ENCODE data around the gene KDM3B.

Gene KDM3B

DNA sequence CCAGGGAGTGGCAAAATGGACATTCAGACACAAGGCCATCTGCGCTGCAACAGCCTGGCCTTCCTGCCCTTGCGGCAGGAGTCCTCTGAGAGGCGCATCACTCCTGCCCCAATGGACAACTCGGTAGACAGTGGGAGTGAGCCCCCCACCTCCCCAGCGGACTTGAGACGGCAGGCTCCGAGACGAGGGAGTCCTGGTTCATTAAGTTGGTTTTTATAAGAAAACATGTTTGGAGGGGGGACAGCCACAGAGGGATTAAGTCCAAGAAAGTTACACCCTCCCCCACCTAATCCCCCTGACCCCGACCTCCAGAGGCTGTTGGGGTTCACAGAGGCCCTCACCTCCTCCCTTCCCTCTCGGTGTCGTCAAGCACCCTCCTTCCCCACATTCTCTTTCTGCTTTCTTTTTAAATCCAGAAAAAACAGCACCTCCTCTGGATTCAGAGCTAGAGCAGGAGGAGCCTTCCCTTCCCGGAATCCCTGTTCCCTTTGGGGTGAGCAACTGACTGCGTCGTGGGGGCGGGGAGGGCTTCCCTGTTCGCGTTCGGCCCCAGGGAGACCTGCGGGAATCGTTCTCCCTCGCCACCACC lies 111.0 kb downstream of the KDM3B start:
- Histone ChIP-seq H3K9me2 (replicated peaks; ENCODE audit: control insufficient read depth, low read length) (no peaks in the 10 kb centered on the region), H3K27me3 (ENCODE audit: control insufficient read depth, low read length) (peaks cover 21% of the 10 kb centered on the region), H3K9me3 (ENCODE audit: control insufficient read depth, insufficient read depth, low read length) (no peaks in the 10 kb centered on the region), H3K27ac (ENCODE audit: low read depth, low read length) (peak overlapping the region; percentile 79), H4K20me1 (ENCODE audit: control insufficient read depth, insufficient read depth, low read depth, low read length) (no peaks in the 10 kb centered on the region), H3K4me2 (ENCODE audit: low read length) (peak overlapping the region; percentile 98), H3F3A (ENCODE audit: control insufficient read depth, insufficient read depth) (no peaks in the 10 kb centered on the region), H3K4me3 (ENCODE audit: low read length) (peak overlapping the region; percentile 96), H3K79me2 (ENCODE audit: control insufficient read depth, low read length) (no peaks in the 10 kb centered on the region), H3K4me1 (ENCODE audit: control insufficient read depth, low read length) (peaks cover 39% of the 10 kb centered on the region), H3K36me3 (ENCODE audit: control insufficient read depth, low read length) (no peaks in the 10 kb centered on the region)
- TF ChIP-seq, protein P1, sequence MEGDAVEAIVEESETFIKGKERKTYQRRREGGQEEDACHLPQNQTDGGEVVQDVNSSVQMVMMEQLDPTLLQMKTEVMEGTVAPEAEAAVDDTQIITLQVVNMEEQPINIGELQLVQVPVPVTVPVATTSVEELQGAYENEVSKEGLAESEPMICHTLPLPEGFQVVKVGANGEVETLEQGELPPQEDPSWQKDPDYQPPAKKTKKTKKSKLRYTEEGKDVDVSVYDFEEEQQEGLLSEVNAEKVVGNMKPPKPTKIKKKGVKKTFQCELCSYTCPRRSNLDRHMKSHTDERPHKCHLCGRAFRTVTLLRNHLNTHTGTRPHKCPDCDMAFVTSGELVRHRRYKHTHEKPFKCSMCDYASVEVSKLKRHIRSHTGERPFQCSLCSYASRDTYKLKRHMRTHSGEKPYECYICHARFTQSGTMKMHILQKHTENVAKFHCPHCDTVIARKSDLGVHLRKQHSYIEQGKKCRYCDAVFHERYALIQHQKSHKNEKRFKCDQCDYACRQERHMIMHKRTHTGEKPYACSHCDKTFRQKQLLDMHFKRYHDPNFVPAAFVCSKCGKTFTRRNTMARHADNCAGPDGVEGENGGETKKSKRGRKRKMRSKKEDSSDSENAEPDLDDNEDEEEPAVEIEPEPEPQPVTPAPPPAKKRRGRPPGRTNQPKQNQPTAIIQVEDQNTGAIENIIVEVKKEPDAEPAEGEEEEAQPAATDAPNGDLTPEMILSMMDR (IDR thresholded peaks at IDR 0.05; ENCODE audit: low read depth, low read length, poor library complexity, severe bottlenecking): no peak
- no peak for TF ChIP-seq EZH2phosphoT487 (IDR thresholded peaks at IDR 0.05; ENCODE audit: borderline replicate concordance, low read length)

DNA sequence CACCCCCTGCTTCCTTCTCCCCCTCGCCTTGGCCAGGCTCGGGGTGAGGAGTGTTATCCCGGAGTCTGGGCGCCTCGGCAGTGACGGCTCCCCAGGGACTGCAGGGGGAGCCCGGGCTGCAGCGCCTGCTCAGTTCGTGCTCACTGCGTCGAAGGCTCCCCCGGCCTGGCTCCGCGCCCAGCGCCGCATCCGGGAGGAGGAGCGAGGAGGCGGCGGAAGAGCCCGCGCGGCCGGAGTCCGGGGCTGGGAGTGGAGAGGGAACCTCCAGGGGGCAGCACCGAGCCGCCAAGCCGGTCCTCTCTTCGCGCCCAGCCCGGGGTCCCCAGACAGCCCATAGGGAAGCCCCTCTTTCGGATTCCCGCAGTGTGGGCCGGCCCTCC lies 111.5 kb downstream of the KDM3B start:
- H3K27ac ChIP-seq (ENCODE audit: low read depth, low read length): peak overlapping the region; percentile 79

DNA sequence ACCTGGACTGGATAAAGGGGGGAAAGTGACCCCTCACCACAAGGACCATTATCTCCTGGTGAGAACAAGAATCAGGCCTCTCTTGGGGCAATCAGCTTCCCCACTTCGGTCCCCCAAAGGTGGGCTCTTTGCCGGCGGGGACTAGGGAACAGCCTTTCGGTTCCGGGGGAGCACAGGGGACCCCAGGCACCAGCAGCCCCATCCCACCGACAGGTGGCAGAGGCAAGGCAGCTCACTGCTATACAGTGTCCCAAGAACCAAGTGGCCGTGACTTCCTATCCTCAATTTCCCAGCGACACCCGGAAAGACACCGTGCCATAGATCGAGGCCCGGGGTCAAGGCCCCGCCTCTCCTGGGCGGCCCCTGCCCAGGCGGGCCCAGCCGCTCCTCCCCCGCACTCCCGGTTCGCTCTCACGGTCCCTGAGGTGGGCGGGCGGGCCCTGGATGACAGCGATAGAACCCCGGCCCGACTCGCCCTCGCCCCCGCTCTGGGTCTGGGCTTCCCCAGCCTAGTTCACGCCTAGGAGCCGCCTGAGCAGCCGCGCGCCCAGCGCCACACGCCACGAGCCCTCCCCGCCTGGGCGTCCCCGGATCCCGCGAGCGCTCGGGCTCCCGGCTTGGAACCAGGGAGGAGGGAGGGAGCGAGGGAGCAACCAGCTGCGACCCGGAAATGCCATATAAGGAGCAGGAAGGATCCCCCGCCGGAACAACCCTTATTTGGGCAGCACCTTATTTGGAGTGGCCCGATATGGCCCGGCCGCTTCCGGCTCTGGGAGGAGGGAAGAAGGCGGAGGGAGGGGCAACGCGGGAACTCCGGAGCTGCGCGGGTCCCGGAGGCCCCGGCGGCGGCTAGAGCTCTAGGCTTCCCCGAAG lies 112.1 kb downstream of the KDM3B start:
- Histone ChIP-seq H3K4me1 (ENCODE audit: control insufficient read depth, low read length) (peaks cover 28% of the 10 kb centered on the region), H3K9me3 (ENCODE audit: control insufficient read depth, insufficient read depth, low read length) (no peaks in the 10 kb centered on the region), H3K36me3 (ENCODE audit: control insufficient read depth, low read length) (no peaks in the 10 kb centered on the region), H3K27me3 (ENCODE audit: control insufficient read depth, low read length) (peaks cover 21% of the 10 kb centered on the region), H3K27ac (ENCODE audit: low read depth, low read length) (peak overlapping the region; percentile 79), H3K4me3 (ENCODE audit: low read length) (peak overlapping the region; percentile 96), H3K9me2 (replicated peaks; ENCODE audit: control insufficient read depth, low read length) (no peaks in the 10 kb centered on the region), H3F3A (ENCODE audit: control insufficient read depth, insufficient read depth) (no peaks in the 10 kb centered on the region), H3K4me2 (ENCODE audit: low read length) (peak overlapping the region; percentile 98), H3K79me2 (ENCODE audit: control insufficient read depth, low read length) (no peaks in the 10 kb centered on the region), H4K20me1 (ENCODE audit: control insufficient read depth, insufficient read depth, low read depth, low read length) (no peaks in the 10 kb centered on the region)
- no peak for TF ChIP-seq EZH2phosphoT487 (IDR thresholded peaks at IDR 0.05; ENCODE audit: borderline replicate concordance, low read length)
- TF ChIP-seq, protein P1 (IDR thresholded peaks at IDR 0.05; ENCODE audit: low read depth, low read length, poor library complexity, severe bottlenecking): peak; percentile 42

More for the DNA sequence above, 111.5 kb downstream of the KDM3B start:
- H3K27me3 ChIP-seq (ENCODE audit: control insufficient read depth, low read length): peaks cover 21% of the 10 kb centered on the region
- no peaks in the 10 kb centered on the region for H3K79me2 ChIP-seq (ENCODE audit: control insufficient read depth, low read length)
- H3K36me3 ChIP-seq (ENCODE audit: control insufficient read depth, low read length): no peaks in the 10 kb centered on the region
- H4K20me1 ChIP-seq (ENCODE audit: control insufficient read depth, insufficient read depth, low read depth, low read length): no peaks in the 10 kb centered on the region
- H3K4me2 ChIP-seq (ENCODE audit: low read length): peak overlapping the region; percentile 98
- TF ChIP-seq EZH2phosphoT487 (IDR thresholded peaks at IDR 0.05; ENCODE audit: borderline replicate concordance, low read length): no peak
- TF ChIP-seq, protein P1 (IDR thresholded peaks at IDR 0.05; ENCODE audit: low read depth, low read length, poor library complexity, severe bottlenecking): peak; percentile 82
- H3K4me1 ChIP-seq (ENCODE audit: control insufficient read depth, low read length): peaks cover 34% of the 10 kb centered on the region
- no peaks in the 10 kb centered on the region for H3K9me2 ChIP-seq (replicated peaks; ENCODE audit: control insufficient read depth, low read length)
- H3K4me3 ChIP-seq (ENCODE audit: low read length): peak overlapping the region; percentile 96
- no peaks in the 10 kb centered on the region for H3K9me3 ChIP-seq (ENCODE audit: control insufficient read depth, insufficient read depth, low read length)
- H3F3A ChIP-seq (ENCODE audit: control insufficient read depth, insufficient read depth): no peaks in the 10 kb centered on the region
